Muscle of arm (tissue), 12 donors: Measurements from ENCODE around the gene PI4KA. TPM values are rescaled to one million over a fixed set of nuclear protein-coding genes. Genes with fewer than 3 reads are reported as not detected.
"Not testable (repeated sequence)": the region's sequence is repeated elsewhere in the genome, so short reads cannot be mapped to it uniquely, and the experiment has no call there.

Source experiments
- DNase-seq: peaks from one replicate; pipeline ENCODE4 v3.0.0-alpha.2; 2013
- polyA plus RNA-seq, 12 donors: library from polyadenylated mRNA; unstranded; fragments of 120-200 nt; gene quantifications; one replicate each; pipeline ENCODE4 v1.2.1, GENCODE V29; 2013; ENCODE audit not compliant: insufficient read length in 12 of 12

PI4KA gene
- polyA plus RNA-seq, 12 donors: 27.8 to 52.1 (median 31.0) TPM; not detected in 1

DNA sequence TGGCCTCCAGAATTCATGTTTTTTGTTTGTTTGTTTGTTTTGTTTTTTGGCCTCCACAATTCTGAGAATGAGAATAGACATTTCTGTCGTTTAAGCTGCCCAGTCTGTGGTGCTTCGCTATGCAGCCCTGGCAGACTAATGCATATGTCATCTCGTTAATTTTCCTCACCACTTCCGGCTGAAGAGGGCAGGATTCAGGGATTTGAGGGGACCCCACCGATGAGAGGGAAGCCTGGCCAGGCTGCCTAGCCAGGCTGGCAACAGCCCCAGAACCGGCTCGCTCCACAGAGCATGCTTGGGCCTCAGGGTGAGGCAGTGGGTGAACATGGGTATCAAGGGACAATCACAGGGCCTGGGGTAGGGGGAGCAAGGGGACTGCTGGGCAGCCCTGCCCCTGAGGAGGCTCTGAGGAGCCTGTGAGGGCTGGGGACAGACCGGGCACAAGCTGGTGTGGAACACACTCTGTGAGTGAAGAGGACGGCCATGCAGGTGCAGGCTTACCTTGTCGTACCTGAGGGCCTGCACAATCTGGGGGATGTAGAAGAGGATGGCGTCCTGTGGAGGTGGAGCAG, 132.5 kb downstream of the PI4KA start:
- DNase-seq: no peak

DNA sequence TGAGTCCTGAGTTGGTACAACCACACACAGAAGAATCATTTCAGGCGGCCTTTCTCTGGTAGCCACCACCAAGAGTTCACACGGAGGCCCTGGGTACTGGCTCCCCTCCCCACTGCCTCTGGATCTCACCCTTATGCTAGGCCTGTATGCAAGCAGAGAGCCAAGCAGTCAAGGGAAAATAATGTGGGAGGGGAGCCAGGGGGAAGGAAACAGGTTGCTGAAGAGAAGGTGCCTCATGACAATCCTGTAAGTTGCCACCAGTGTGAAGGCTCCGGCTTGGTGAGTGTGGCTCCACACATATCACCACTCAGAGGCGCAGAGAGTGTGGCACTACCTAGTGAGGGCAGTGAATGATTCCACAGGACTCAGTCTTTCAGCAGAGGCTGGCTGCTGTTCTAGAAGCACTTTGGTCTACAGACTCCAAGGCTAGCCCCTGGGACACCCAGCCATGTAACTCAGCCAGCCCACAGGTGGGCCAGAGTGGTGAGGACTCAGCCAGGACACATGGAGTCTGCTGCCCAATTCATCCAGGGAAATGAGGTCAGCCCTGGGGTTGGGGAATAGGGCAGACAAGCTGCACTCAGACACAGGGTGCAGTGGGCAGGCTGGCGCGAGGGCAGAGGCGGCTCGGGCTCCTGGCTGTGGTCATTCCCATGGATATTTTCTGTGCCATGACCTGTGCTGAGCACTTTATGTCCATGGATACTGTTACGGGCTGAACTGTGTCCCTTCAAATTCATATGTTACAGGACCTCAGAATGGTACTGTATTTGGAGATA, 133.7 kb downstream of the PI4KA start:
- DNase-seq: no peak

DNA sequence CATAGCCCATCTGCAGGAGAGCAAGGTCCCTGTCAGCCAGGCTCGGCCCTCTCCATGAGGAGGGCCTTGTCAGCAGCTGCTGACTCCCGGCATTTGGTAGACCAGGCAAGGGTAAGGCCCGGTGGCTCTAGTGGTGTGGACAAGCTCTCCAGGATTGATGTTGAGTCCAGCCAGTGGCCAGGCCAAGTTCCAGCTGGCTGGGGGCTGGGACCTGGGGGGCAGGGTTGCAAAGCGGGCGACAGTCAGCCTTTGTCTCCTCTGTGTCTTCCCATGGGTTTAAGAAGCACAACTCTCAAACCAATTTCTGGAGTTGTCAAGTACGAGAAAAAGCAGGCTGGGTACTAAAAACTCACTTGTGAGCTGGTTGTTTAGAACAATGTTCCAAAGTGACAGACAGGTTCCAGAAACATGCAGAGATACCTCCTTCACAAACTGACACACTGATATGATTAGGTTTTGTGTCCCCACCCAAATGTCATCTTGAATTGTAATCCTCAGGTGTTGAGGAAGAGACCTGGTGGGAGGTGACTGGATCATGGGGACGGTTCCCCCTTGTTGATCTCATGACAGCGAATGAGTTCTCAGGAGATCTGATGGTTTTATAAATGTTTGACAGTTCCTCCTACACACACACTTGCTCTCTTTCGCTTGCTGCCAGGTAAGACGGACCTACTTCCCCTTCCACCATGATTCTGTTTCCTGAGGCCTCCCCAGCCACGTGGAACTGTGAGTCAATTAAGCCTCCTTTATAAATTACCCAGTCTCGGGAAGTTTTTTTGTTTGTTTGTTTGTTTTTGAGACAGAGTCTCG, 137.0 kb downstream of the PI4KA start:
- DNase-seq: no peak

DNA sequence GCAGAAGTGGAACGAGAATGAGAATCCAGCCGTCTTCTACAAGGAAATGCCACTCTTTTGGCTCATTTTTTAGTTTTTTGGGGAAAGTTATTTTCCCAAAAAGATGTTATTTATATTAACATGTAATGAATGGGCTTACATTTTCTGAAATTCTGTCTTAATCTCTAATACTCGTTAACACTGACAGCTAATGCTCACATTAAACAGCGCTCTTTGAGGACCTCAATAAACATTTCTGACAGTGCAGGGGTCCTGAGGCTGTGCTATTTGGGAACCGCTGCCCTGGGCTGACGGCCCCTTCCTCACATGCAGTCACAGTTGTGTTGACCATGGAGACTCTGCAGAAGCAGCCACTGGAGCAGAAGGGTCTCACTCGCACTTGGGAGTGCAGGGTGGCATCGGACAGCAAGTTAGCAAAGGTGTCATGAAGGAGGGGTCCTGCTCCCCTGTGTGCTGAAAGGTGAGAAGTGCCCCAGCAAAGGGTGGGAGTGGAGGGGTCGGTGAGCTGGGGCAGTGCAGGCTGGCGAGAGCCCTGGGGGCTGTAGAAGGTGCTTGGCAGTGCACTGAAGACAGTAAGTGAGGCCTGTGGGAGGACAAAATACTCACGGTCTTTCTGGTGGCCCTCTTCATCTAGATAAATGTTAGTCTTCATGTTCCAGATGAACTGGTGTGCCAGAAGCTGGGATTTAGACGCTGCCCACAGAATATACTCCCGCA, 137.8 kb downstream of the PI4KA start:
- DNase-seq: no peak

DNA sequence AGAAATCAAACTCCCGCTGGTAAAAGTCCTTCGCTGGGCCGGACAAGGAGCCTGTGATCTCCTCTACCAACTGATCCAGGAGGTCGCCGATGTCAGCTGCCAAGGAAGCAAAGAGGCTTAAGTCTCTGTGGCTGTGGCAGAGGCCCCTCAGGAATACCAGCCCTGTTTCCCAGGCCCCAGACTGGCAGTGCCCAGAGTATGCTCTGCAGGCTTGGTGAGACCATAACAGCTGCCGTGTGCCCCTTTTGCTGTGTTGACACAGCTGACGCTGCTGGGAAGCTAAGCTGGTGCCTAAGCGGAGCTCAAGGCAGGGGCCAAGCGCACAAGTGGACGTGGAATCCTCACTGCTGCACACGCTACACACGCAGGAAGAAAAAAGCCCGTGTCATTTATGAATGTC, 139.9 kb downstream of the PI4KA start:
- DNase-seq: not testable (repeated sequence)

DNA sequence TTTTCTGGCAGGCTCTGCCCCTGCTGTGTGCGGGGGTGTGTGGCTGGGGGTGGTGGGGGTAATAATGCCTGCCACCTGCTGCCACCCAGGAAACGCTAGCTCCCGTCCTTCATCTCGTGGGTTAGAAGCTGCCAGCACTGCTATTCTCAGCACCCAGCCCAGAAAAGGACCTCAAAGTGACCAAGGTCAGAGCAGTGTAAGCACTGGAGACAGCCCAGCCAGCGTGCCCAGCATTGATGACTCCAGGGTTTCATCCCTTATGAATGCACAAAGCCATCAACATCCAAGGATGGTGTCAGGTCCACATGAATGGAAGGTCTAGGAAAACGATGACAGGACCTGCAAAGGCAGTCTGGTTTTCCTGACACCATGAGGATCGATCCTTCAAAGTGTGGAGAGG, 140.6 kb downstream of the PI4KA start:
- not testable (repeated sequence) for DNase-seq

DNA sequence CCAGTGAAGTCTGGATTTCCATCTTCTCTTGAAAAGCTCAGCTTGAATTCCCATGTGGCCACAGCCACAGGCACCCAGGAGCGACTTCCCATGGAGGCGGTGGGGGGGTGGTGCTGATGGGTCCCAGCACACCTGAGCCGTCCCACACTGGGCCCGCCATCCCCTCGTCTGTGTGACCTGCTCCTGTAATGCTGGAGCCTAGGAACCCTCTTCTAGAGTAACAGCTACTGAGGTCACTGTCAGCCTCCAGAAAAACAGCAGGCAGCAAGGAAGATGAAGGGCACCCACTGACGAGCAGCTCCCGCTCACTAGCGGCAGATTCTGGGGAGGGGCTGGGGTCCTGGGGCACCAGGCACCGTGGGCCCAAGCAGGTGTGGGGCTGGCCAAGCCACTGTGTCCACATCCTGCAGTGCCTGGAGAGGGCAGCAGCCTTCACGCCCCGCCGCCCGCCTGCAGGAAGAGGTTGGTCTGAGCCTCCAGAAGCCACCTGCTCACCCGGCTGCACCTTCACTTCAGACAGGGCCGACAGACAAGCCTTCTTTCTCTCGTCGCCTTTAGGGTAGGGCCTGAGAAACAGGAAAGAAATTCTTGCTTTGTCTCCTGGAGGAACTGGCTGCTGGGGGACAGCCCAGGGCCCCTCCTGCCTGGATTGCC, 141.3 kb downstream of the PI4KA start:
- not testable (repeated sequence) for DNase-seq

DNA sequence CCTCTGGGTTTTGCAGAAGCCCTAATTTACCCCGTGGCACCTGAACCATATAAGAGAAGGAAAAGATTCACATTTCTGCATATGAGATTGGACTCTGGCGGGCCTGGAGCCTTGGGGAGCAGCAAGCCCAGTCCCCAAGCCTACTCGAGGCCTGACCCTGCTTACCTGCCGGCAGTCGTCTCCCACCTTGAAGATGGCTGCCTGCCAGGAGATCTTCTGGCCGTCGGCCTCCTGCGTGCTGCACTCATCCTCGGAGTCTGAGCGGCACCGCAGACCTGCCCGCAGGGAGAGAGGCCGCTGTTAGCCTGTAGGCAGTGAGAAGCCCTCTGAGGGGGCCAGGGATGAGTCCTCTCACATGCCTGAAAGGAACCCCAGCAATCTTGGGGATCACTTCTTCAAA, 145.5 kb downstream of the PI4KA start:
- not testable (repeated sequence) for DNase-seq

DNA sequence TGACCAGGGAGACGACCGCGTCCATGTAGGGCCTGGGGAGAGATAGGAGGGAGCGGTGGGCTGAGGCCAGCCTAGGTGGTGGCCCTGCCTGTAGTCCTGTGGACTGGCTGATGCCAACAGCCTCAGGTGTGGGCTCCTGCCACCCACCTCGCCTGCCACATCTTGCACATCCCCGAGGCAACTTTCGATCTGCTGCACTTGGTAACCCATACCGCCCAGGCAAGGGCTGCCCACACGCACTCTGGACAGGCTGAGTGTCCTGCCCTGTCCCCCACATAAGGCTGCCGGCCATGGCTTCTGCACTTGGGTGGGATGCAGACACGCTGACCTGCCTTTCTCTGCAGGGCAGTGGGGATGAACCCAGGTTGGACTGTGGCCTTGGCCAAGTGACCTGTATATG, 148.6 kb downstream of the PI4KA start:
- DNase-seq: not testable (repeated sequence)

DNA sequence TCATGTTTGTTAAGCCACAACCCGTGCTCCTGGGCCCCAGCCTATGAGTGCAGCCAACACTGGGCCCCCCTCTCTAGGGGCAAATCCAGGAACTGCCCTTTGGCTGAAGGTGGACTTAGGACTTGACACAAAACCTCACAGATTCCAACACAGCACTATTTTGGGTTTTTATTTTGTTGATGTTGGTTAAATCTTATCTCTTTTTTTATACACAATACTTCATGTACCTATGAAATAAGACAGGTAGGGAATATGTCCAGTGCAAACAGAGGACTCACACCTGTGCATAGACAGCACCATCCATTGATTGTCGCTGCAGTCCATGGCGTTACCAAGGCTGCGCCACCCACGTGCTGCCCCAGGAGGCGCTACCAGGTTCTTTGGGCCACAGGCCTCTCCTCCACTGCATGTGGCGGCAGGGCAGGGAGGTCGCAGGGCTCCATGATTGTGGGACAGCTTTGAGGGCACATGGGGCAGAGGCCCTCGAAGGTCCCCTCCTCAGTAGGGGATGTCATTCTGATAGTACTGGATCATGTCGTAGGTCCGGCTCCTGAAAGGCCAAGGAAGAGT, 151.0 kb downstream of the PI4KA start:
- DNase-seq: not testable (repeated sequence)

DNA sequence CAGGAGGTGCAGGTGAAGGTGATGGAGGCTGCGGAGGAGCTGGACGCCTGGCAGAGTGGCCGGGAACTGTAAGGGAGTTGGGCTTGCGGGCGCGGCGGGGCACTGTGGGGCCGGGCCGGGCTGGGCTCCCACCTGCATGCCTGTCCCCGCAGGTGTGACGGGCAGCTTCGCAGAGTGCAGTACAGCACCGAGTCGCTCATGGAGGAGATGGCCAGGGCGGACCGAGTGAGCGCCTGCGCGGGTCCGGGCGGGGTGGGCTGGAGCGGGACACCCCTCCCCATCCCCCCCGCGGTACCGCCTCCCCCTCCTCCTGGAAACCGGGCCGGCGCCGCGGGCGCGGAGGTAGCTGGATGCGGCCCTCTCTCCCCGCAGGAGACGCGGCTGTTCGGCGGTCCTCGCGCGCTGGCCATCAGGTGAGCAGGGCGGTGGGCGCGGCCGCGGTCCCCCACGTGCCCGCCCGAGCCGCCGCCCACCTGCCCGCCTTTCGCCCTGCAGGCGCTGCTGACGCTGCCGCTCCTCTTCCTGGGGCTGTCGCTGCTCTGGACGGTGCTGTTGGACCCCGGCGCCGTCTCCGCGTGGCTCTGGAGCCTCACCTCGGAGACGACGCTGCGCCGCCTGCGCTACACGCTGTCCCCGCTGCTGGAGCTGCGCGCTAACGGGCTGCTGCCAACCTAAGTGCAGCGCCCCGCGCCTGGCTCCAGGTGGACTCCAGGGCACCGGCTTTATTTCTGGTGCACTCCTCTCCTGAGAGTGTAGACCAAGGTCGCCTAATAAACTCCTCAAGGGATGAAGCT, 154.6 kb downstream of the PI4KA start:
- not testable (repeated sequence) for DNase-seq

DNA sequence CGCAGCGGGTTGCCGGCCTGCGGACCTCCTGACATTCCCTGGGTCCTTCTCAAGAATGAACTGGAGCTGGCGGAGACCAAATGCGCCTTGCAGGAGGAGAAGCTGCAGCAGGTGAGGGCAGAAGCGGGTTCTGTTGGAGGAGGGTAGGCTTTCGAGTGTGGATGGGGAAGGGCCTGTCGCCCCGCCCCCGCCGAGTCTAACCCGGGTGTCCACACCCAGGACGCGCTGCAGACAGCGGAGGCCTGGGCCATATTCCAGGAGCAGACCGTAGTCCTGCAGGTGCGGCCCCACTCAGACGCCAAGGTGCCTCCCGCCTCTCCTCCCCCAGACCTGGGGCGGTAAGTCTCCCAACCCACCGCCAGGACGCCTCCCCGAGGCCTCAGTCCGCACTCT, 155.2 kb downstream of the PI4KA start:
- DNase-seq: not testable (repeated sequence)

DNA sequence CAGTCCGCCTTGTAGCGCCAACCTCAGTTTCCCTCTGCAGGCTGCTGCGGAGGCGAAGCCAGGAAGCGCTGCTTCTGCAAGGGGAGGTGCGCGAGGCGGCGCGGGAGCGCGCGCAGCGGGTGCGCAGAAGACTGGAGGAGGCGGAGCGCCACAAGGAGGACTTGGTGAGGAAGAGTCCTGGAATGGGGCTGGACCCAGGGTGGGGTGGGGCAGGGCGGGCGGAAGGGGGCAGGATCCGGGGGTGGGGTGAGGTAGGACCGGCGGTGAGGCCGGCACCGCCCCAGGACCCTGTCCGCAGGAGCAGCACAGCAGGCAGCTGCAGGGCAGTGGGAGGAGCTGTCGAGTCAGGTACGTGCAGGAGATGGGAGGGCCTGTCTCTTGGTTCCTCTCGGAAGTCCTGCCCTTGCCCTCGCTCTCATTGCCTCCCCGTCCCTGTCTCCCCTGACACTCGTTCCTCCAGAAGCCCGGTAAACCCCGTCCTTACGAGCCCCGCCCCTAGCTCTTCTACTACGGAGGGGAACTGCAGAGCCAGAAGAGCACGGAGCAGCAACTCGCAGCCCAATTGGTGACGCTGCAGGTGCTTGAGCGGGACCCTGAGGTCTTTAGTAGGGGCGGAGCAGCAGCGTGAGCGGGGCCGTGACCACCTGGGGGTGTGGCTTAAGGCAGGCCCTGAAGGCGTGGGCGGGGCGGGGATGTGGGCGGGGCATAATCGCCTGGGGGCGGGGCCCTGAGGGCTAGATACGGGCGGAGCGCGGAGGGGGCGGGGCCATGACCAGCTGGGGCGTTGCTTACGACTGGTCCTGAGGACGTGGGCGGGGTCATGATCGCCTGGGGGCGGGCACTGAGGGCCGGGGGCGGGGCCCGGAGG, 155.8 kb downstream of the PI4KA start:
- peak; percentile 87 for DNase-seq

DNA sequence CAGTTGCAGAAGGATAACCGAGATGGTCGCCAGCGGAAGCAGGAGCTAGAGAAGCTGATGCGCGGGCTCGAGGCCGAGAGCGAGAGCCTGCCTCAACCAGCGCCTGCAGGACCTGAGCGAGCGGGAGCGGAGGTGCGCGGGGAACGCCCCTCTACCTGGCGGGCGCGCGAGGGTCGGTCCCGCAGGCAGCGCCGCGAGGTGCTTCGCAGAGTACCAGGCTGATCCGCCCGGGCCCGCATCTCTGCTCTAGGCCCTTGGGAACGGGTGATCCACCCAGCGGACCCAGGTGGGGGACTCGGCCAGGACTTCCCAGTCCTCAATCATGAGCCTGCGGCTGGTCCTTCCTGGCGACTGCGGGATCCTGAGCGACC, 156.5 kb downstream of the PI4KA start:
- not testable (repeated sequence) for DNase-seq

DNA sequence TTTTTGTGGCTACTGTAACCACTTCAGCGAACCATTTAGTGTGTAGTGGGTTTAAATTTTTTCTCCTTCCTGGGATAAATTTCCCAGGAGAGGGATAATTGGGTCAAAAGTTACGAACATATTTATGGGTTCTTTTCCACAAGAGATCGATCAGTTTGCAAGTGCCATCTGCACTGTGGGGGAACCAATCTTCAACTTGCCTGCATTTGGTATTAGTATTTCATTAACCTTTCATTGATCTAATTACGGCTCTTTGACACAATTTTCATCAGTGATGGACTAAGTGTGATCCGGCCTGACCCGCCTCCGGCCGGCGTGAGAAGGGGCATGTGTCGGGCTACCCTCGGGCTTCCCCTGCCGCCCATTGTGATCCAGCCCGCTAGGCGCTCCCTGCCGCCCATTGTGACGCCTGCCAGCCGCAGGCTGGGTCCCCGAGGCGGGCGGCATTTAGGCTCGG, 156.9 kb downstream of the PI4KA start:
- not testable (repeated sequence) for DNase-seq

DNA sequence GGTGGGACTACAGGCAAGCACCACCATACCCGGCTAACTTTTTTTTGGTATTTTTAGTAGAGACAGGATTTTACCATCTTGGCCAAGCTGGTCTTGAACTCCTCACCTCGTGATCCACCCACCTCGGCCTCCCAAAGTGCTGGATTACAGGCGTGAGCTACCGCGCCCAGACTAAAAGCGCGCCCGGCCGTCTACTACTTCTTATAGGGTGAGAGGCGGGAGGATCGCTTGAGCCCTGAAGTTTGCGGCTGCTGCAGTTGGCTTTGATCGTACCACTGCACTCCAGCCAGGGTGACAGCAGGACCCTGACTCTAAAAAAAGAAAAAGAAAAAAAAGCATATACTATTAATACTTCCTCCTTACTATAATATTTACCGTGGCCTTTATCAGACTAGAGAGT, 158.3 kb downstream of the PI4KA start:
- DNase-seq: not testable (repeated sequence)

DNA sequence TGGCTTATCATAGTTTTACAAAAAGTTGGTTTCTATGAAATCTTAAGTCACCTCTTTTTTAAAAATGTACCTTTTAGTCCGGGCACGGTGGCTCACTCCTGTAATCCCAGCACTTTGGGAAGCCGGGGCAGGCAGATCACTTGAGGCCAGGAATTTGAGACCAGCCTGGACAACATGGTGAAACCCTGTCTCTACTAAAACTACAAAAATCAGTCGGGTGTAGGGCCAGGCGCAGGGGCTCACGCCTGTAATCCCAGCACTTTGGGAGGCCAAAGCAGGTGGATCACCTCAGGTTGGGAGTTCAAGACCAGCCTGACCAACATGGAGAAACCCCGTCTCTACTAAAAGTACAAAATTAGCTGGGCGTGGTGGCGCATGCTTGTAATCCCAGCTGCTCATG, 158.8 kb downstream of the PI4KA start:
- DNase-seq: not testable (repeated sequence)

DNA sequence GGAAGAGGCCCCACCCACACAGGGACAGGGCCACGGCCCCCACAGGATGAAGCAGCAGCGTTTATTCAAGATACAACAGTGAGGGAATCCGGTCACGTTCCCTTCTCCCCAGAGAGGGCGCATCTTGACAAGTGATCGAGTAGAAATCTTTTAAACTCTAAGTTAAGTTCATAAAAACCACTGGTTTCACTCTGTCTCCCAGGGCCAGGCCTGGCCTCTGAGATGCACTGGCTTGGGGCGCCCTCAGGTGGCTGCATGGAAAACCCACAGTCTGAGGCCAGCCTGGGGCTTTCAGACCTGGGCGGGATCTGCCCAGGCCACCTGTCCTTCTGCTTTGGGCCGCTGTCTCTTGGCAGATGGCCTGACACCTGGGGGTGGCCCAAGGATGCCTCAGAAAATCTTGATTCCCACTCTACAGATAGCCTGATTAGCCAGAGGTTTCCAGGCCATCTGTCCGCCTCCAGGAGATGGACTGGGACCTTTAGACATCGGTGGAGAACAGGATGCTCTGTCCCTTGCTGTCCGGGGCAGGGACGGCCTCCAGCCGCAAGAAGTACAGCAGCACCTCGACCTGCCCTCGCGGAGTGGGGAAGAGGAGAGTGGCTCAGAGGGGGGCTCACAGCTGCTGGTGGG, 161.0 kb downstream of the PI4KA start:
- peak; percentile 66 for DNase-seq

DNA sequence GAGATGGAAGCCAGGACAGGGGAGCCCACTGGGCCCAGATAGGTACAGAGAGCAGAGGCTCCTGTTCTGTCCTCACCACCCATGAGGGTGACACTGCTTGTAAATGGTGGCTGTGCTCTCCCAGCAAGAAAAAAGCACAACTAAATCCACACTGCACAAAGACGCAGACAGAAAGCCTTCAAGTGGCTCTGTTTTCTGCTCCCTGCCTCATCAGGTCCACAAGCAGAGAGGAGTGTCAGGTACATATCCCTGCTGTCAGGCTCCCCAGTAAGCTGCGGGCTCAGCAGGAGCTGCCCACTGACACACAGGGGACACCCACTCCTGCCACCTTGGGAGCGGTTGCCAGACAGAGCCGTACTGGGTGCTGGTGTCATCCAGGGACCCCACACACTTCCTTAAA, 162.6 kb downstream of the PI4KA start:
- DNase-seq: not testable (repeated sequence)
